Neural progenitor cell (in vitro differentiated cells): ENCODE data around the gene SWAP70. TPM values are rescaled to one million over a fixed set of nuclear protein-coding genes. Genes with fewer than 3 reads are reported as not detected.

Experiments used
- DNase-seq: peaks from one replicate; pipeline ENCODE4 v3.0.0-alpha.2; 2016; ENCODE audit warnings: low spot score
- H2AFZ ChIP-seq: fragments of 200-600 bp; sonication (generic); replicated peaks from 2 replicates; pipeline ENCODE4 v1.6.1; 2016; ENCODE audit warnings: antibody characterized with exemption
- H3F3A ChIP-seq: fragments of 200-600 bp; sonication (generic); 2 replicates; pipeline ENCODE4 v1.6.1; 2016; ENCODE audit warnings: antibody characterized with exemption, low read depth
- H3K27ac ChIP-seq: fragments of 200-600 bp; sonication (generic); 2 replicates; pipeline ENCODE4 v1.5.1; 2016; ENCODE audit warnings: mild to moderate bottlenecking
- H3K27me3 ChIP-seq: fragments of 200-600 bp; sonication (generic); 2 replicates; pipeline ENCODE4 v1.6.1; 2016; ENCODE audit warnings: mild to moderate bottlenecking, moderate library complexity
- H3K36me3 ChIP-seq: fragments of 200-600 bp; sonication (generic); 2 replicates; pipeline ENCODE4 v1.5.1; 2016
- H3K4me1 ChIP-seq: fragments of 200-600 bp; sonication (generic); 2 replicates; pipeline ENCODE4 v1.6.1; 2016; ENCODE audit warnings: mixed run types
- H3K4me2 ChIP-seq: fragments of 200-600 bp; sonication (generic); 2 replicates; pipeline ENCODE4 v1.6.1; 2016
- H3K4me3 ChIP-seq: fragments of 200-600 bp; sonication (generic); 2 replicates; pipeline ENCODE4 v1.5.1; 2016
- H3K79me2 ChIP-seq: fragments of 200-600 bp; sonication (generic); 2 replicates; pipeline ENCODE4 v1.6.1; 2016; ENCODE audit warnings: low read depth
- H3K9ac ChIP-seq: fragments of 200-600 bp; sonication (generic); 2 replicates; pipeline ENCODE4 v1.6.1; 2016
- H3K9me3 ChIP-seq: fragments of 200-600 bp; sonication (generic); 2 replicates; pipeline ENCODE4 v1.5.1; 2016; ENCODE audit warnings: low read depth
- H4K20me1 ChIP-seq: fragments of 200-600 bp; sonication (generic); 2 replicates; pipeline ENCODE4 v1.6.1; 2016; ENCODE audit warnings: low read depth
- H3K27ac Mint-ChIP-seq: 3 replicates; pipeline ENCODE4 v1.8.0; 2021; ENCODE audit warnings: mixed read lengths
- H3K27me3 Mint-ChIP-seq: 2 replicates; pipeline ENCODE4 v1.8.0; 2022; ENCODE audit warnings: low read depth, mild to moderate bottlenecking, inconsistent platforms, moderate library complexity, mixed read lengths; ENCODE audit not compliant: insufficient read depth
- H3K36me3 Mint-ChIP-seq: 3 replicates; pipeline ENCODE4 v1.8.0; 2021; ENCODE audit warnings: mixed read lengths
- H3K4me1 Mint-ChIP-seq: 3 replicates; pipeline ENCODE4 v1.8.0; 2021; ENCODE audit warnings: mixed read lengths
- H3K4me3 Mint-ChIP-seq: 3 replicates; pipeline ENCODE4 v1.8.0; 2021; ENCODE audit warnings: mild to moderate bottlenecking, moderate library complexity, mixed read lengths
- H3K9me3 Mint-ChIP-seq: 3 replicates; pipeline ENCODE4 v1.8.0; 2020; ENCODE audit warnings: mixed read lengths
- CTCF ChIP-seq: fragments of 200-600 bp; sonication (generic); IDR thresholded peaks from 2 replicates; pipeline ENCODE4 v1.5.1; 2017; ENCODE audit warnings: antibody characterized with exemption, mild to moderate bottlenecking
- EZH2 ChIP-seq: fragments of 200-600 bp; sonication (generic); IDR thresholded peaks from 2 replicates; pipeline ENCODE4 v1.6.1; 2017; ENCODE audit warnings: antibody characterized with exemption, mild to moderate bottlenecking, moderate library complexity
- EZH2phosphoT487 ChIP-seq: fragments of 200-600 bp; sonication (generic); IDR thresholded peaks from 2 replicates; pipeline ENCODE4 v1.6.1; 2017; ENCODE audit warnings: antibody characterized with exemption
- total RNA-seq: library from RNA; depleted of rRNA; stranded (reverse); fragments of >200 nt; gene quantifications from 2 replicates; pipeline ENCODE4 v1.2.3, GENCODE V29; 2015; ENCODE audit warnings: low replicate concordance

SWAP70 gene
- total RNA-seq, 1 donor from 2014 or later, result 25.5 TPM

- no peaks in the 10 kb centered on the region for H3K36me3 Mint-ChIP-seq
- DNase-seq, result no peak
- H3K4me1 Mint-ChIP-seq, result peaks cover 23% of the 10 kb centered on the region
- H3K36me3 ChIP-seq, result no peaks in the 10 kb centered on the region
- H3K4me3 ChIP-seq, result no peak overlapping the region
- H3K27me3 ChIP-seq, result peaks cover 4% of the 10 kb centered on the region
- H2AFZ ChIP-seq, result no peak overlapping the region
- H3K9me3 ChIP-seq, result no peaks in the 10 kb centered on the region
- no peak overlapping the region for H3K27ac ChIP-seq
- peaks cover 6% of the 10 kb centered on the region for H3F3A ChIP-seq
- no peaks in the 10 kb centered on the region for H3K79me2 ChIP-seq
- no peaks in the 10 kb centered on the region for H4K20me1 ChIP-seq
- peak overlapping the region; percentile 13 for H3K4me3 Mint-ChIP-seq
- no peak overlapping the region for H3K27ac Mint-ChIP-seq
- no peaks in the 10 kb centered on the region for H3K9me3 Mint-ChIP-seq
- TF ChIP-seq EZH2phosphoT487, result no peak
- no peak for TF ChIP-seq CTCF
- TF ChIP-seq EZH2, result no peak
- peaks cover 14% of the 10 kb centered on the region for H3K27me3 Mint-ChIP-seq
- peaks cover 3% of the 10 kb centered on the region for H3K4me1 ChIP-seq
- H3K9ac ChIP-seq, result no peak overlapping the region
- H3K4me2 ChIP-seq, result no peak overlapping the region
These were observed 96.3 kb downstream of the SWAP70 start for GRCh38 chr11:9760193-9760575.

- Histone ChIP-seq H4K20me1 (no peaks in the 10 kb centered on the region), H3K4me3 (no peak overlapping the region), H3K4me1 (peaks cover 7% of the 10 kb centered on the region), H2AFZ (no peak overlapping the region), H3K27ac (no peak overlapping the region), H3K27me3 (peaks cover 4% of the 10 kb centered on the region), H3K36me3 (no peaks in the 10 kb centered on the region), H3K9ac (no peak overlapping the region), H3K9me3 (no peaks in the 10 kb centered on the region), H3F3A (peaks cover 6% of the 10 kb centered on the region), H3K79me2 (no peaks in the 10 kb centered on the region), H3K4me2 (no peak overlapping the region)
- no peak for DNase-seq
- H3K27me3 Mint-ChIP-seq, result peaks cover 11% of the 10 kb centered on the region
- no peak overlapping the region for H3K27ac Mint-ChIP-seq
- no peaks in the 10 kb centered on the region for H3K36me3 Mint-ChIP-seq
- peaks cover 31% of the 10 kb centered on the region for H3K4me1 Mint-ChIP-seq
- TF ChIP-seq EZH2phosphoT487 (no peak), EZH2 (no peak), CTCF (no peak)
- H3K4me3 Mint-ChIP-seq, result no peak overlapping the region
- H3K9me3 Mint-ChIP-seq, result no peaks in the 10 kb centered on the region
These were observed 97.6 kb downstream of the SWAP70 start for GRCh38 chr11:9761441-9761945.

- H3K4me1 Mint-ChIP-seq, result peaks cover 38% of the 10 kb centered on the region
- Histone ChIP-seq H3K36me3 (no peaks in the 10 kb centered on the region), H3K27me3 (peaks cover 4% of the 10 kb centered on the region), H3K9me3 (no peaks in the 10 kb centered on the region), H3K27ac (no peak overlapping the region), H4K20me1 (no peaks in the 10 kb centered on the region), H3K4me2 (no peak overlapping the region), H3K4me3 (no peak overlapping the region), H3K4me1 (peaks cover 7% of the 10 kb centered on the region), H3K9ac (no peak overlapping the region), H3K79me2 (no peaks in the 10 kb centered on the region), H2AFZ (no peak overlapping the region), H3F3A (peaks cover 6% of the 10 kb centered on the region)
- TF ChIP-seq EZH2 (no peak), EZH2phosphoT487 (no peak), CTCF (no peak)
- DNase-seq, result no peak
- no peak overlapping the region for H3K27ac Mint-ChIP-seq
- H3K27me3 Mint-ChIP-seq, result peaks cover 9% of the 10 kb centered on the region
- H3K36me3 Mint-ChIP-seq, result no peaks in the 10 kb centered on the region
- H3K4me3 Mint-ChIP-seq, result no peak overlapping the region
- no peaks in the 10 kb centered on the region for H3K9me3 Mint-ChIP-seq
These were observed 98.7 kb downstream of the SWAP70 start for GRCh38 chr11:9762531-9762930.
